Esophagus muscularis mucosa (tissue), 3 donors: ENCODE data around the gene PAQR7.

Experiments
- POLR2A ChIP-seq: fragments of 450-650 bp; IDR thresholded peaks from one replicate; pipeline ENCODE4 v1.6.1; 2017; ENCODE audit warnings: antibody characterized with exemption, moderate library complexity, mild to moderate bottlenecking, low read depth
- TF ChIP-seq, protein P1 (sequence below), 3 experiments: fragments of 200-600 bp in 2 of 3; fragments of 450-650 bp in 1 of 3; sonication (generic) in 2 of 3; IDR thresholded peaks; one replicate each; pipeline ENCODE4 v1.5.1; 2017 to 2019; ENCODE audit warnings: antibody characterized with exemption in 3 of 3, mild to moderate bottlenecking in 2 of 3, moderate library complexity in 1 of 3

- TF ChIP-seq, protein P1, sequence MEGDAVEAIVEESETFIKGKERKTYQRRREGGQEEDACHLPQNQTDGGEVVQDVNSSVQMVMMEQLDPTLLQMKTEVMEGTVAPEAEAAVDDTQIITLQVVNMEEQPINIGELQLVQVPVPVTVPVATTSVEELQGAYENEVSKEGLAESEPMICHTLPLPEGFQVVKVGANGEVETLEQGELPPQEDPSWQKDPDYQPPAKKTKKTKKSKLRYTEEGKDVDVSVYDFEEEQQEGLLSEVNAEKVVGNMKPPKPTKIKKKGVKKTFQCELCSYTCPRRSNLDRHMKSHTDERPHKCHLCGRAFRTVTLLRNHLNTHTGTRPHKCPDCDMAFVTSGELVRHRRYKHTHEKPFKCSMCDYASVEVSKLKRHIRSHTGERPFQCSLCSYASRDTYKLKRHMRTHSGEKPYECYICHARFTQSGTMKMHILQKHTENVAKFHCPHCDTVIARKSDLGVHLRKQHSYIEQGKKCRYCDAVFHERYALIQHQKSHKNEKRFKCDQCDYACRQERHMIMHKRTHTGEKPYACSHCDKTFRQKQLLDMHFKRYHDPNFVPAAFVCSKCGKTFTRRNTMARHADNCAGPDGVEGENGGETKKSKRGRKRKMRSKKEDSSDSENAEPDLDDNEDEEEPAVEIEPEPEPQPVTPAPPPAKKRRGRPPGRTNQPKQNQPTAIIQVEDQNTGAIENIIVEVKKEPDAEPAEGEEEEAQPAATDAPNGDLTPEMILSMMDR (IDR thresholded peaks at IDR 0.05), result no peak
- no peak for TF ChIP-seq POLR2A
These were observed 47.6 kb upstream of the PAQR7 start for GRCh38 chr1:25922971-25923552.
